SH-SY5Y (cell line): ENCODE measurements around the gene LRRC74A.

Experiments used
- GATA2 ChIP-seq: IDR thresholded peaks from 2 replicates; pipeline ENCODE4 v1.6.1; 2011; ENCODE audit warnings: mild to moderate bottlenecking, low read depth, low read length
- GATA3 ChIP-seq: IDR thresholded peaks from 2 replicates; pipeline ENCODE4 v1.6.1; 2011; ENCODE audit warnings: low read depth, mild to moderate bottlenecking, low read length, moderate library complexity

DNA sequence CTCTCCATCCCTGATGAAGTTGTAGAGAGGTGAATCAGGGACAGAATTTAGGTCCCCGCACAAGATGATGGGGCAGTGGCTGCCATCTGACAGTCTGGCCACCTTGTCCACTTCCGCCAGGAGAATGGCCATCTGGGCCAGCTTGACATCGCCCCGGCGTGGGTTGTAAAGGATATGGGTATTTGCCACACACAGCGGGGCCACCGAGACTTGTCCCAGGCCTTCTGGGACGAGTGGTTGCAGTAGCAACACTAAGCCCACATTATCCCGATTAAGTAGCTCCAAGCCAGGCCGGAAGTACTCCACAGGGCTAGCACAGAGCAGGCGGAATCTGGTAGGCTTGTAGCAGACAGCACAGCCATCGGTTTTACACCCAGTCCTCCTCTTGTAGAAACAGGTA is 19.8 kb upstream of the LRRC74A start:
- TF ChIP-seq GATA2 (no peak), GATA3 (no peak)
